NAMALWA (cell line): ENCODE measurements around the gene FBXL16.
"Not testable (repeated sequence)": the region's sequence is repeated elsewhere in the genome, so short reads cannot be mapped to it uniquely, and the experiment has no call there.

Source experiments
- DNase-seq: peaks from one replicate; pipeline ENCODE4 v3.0.0-alpha.2; 2015; ENCODE audit warnings: low spot score

Gene FBXL16

GRCh38 chr16:709566-710499 is 4.2 kb upstream of the FBXL16 start:
- DNase-seq = peak; percentile 43

DNA sequence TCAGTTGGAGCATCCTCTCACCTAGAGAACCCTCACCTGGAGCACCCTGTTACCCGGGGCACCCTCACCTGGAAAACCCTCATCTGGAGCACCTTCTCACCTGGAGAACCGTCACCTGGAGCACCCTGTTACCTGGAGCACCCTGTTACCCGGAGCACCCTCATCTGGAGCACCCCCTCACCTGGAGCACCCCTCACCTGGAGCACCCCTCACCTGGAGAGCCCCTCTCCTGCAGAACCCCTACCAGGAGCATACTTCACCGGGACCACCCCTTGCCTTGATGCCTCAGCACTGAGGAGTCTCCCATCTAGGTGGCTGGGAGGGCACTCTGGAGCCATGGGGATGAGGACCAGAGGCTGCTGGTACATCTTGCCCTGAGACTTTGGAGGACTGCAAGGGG is 3.4 kb upstream of the FBXL16 start:
- no peak for DNase-seq

DNA sequence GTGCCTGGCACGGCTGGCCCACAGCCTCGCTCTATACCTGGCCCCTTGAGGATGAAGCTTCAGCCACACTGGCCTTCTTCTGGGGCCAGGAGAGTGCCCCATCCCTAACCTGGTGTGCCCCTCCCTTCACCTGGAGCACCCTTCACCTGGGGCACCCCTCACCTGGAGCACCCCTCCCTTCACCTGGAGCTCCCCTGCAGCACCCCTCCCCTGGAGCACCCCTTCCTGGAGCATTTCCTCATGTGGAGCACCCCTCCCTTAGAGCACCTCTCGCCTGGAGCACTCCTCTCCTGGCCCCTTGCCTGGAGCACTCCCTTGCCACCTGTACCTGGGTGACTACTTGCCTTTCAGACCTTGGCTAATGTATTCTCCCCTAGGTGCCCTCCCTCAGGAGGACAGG is 2.4 kb upstream of the FBXL16 start:
- DNase-seq = no peak

GRCh38 chr16:707062-707538 is 1.5 kb upstream of the FBXL16 start:
- DNase-seq = no peak

- no peak for DNase-seq
These were observed 824 bp upstream of the FBXL16 start for GRCh38 chr16:706189-707061.

DNA sequence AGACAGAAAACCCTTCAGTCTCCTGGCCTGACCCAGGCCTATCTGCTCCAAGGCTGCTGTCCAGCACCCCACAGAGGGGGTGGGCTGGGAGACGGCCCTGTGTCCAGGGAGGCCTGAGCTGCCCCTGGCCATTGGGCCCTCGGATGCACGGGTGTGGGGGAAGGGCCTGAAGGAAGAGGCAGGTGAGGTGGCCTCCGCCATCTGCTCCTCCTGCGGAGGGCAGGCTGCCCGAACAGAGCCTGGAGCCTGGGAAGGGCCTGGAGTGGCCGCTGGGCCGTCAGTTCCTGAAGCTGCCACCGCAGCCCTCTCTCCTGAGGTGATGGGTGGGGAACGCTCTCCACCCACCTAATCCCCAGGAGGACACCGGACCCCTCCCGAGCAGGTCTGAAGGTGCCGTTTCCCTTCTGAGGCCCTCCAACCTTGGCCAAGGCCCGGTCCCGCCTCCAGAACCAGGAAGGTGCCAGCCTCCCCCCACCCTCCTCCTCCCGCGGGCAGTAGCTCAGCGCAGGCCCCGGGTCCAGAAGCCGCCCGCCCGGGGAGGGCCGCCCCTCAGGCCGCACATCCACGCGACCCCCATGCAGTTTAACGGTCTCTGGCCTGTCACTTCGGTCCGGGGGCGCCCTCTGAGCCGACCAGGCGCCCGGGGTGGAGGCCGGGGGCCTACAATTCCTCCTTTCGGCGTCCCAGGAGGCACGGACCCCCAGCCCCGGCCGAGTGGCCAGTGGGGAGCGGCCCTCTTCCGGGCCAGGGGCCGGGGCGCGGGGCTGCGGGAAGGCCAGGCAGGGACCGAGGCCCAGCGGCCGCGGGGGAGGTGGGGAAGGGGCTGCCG is 835 bp downstream of the FBXL16 start:
- no peak for DNase-seq

DNA sequence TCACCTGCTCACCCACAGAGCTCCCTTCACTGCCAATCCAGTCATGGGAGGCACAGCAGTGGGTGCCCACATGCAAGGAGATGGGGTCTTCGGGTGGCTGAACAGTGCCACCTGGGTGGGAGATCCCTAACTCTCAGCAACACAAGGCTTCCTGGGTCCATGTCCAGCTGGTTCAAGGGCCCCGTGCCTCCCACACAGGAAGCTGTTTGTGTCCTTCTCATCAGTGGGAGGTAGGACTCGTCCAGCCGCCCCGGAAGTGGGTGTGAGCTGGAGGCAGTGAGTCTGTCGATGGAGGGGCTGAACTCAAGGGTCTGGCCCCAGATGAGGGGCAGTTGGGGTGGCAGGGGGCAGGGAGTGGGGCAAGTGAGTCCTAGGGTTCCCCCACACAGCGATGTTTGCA is 1.6 kb downstream of the FBXL16 start:
- DNase-seq = no peak

- no peak for DNase-seq
These were observed 2.2 kb downstream of the FBXL16 start for GRCh38 chr16:703406-703805.

DNA sequence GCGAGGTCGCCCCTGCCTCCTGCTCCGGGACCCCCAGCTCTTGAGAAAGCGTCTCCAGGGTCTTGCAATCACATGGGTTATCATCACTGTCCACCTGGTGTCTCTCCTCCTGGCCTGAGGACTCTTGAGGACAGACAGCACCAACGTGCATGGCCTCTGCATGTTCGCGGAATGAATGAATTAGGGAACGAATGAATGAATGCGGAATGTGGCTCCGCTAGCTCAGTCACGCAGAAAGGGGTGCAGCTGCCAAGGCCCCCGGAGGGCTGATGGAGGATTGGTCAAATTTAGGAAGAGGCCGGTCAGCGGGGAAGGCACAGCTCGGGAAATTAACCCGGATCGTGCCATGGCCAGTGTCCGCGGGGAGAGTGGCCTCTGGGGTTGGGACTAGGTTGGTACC is 3.3 kb downstream of the FBXL16 start:
- DNase-seq = no peak

DNA sequence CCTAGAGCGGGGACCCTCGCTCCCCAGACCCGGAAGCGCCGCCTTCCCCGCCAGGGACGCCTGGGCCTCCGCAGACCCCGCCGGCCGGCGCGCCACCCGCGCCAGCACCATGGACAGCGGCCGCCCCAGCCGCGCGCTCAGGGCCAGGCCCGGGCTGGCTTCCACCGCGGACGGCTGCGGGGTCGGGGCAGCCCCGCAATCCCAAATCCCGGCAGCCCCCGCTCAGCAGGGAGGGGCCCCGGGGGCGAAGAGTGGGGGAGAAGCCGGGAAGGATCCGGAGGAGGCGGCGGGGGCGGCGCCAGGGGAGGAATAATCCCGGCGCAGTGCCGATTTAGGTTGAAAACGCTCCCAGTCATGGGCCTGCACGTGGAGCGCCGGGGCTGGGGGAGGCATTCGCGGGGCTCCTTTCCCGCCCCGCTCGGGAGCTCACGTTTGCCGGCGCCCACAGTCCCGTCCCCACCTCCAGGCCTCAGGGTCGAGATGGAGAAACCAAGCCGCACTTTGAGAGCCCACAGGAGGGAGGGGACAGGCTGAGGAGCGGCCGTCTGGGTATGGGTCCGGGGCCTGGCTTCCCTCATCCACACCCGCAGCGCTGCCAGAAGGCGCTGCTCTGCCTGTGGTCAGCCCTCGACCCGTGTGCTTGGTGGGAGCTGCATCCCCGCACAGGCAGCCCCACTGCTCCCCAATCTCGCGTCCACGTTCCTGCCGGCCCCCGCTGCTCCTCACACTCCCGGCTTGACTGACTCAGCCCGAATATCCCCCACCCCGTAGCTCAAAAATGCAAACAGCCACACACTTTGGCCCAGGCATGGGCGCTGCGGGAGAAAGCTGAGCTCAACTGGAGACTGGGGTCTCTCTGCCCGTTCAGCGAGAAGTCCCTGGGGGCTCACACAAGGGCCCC is 4.7 kb downstream of the FBXL16 start:
- no peak for DNase-seq

- DNase-seq = no peak
These were observed 6.5 kb downstream of the FBXL16 start for GRCh38 chr16:698911-699671.

GRCh38 chr16:695355-696089 is 10.1 kb downstream of the FBXL16 start:
- DNase-seq = peak; percentile 66

DNA sequence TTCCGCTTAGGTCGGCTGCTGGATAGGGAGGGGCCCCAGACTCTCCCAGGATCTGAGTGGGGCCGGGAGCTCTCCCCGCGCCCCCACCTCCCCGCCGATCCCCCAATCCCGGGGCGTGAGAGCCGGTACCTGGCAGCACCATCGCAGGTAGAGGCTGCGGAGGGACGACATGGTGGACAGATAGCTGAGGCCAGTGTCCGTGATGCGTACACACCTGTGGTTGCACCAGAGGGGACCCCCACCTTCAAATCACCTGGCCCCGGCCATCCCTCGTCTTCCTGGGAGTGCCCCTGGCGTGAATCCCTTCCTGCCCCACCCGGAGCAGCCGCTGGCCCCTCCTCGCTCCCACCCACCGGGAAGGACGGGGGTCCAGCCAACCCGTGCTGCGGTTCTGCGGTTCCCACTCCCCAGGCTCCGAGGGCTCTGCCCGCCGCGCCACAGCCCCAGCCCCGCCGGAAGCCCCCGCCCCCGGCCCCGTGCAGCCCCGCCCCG is 10.7 kb downstream of the FBXL16 start:
- DNase-seq = no peak

- no peak for DNase-seq
These were observed 11.3 kb downstream of the FBXL16 start for GRCh38 chr16:694187-694862.

- no peak for DNase-seq
These were observed 11.8 kb downstream of the FBXL16 start for GRCh38 chr16:693766-694165.

- DNase-seq = no peak
These were observed 12.2 kb downstream of the FBXL16 start for GRCh38 chr16:693364-693763.

- no peak for DNase-seq
These were observed 13.1 kb downstream of the FBXL16 start for GRCh38 chr16:692356-693108.

- not testable (repeated sequence) for DNase-seq
These were observed 14.4 kb downstream of the FBXL16 start for GRCh38 chr16:691242-691641.
